HUES6 (cell line): ENCODE results near the gene HECA.
"Not testable (repeated sequence)": the region's sequence is repeated elsewhere in the genome, so short reads cannot be mapped to it uniquely, and the experiment has no call there.

Experiments
- H3K27ac ChIP-seq: 2 replicates; pipeline ENCODE4 v1.7.0; 2013; ENCODE audit warnings: low read depth, mild to moderate bottlenecking, low read length, inconsistent platforms
- H3K27me3 ChIP-seq: 2 replicates; pipeline ENCODE4 v1.6.1; 2013; ENCODE audit warnings: low read length; ENCODE audit not compliant: control insufficient read depth, insufficient read depth
- H3K36me3 ChIP-seq: 2 replicates; pipeline ENCODE4 v1.6.1; 2013; ENCODE audit warnings: low read length; ENCODE audit not compliant: control insufficient read depth, insufficient read depth
- H3K4me1 ChIP-seq: 2 replicates; pipeline ENCODE4 v1.6.1; 2013; ENCODE audit warnings: low read length; ENCODE audit not compliant: control insufficient read depth, insufficient read depth
- H3K4me3 ChIP-seq: 2 replicates; pipeline ENCODE4 v1.5.1; 2013; ENCODE audit warnings: low read depth, low read length
- H3K9ac ChIP-seq: one replicate; pipeline ENCODE4 v1.6.1; 2013; ENCODE audit warnings: mild to moderate bottlenecking, low read length
- H3K9me3 ChIP-seq: 2 replicates; pipeline ENCODE4 v1.6.1; 2013; ENCODE audit warnings: low read depth, low read length; ENCODE audit not compliant: control insufficient read depth, insufficient read depth

The HECA gene

GRCh38 chr6:139205843-139206242, 71.0 kb downstream of the HECA start:
- Histone ChIP-seq H3K27me3 (no peaks in the 10 kb centered on the region), H3K36me3 (no peaks in the 10 kb centered on the region), H3K4me1 (no peaks in the 10 kb centered on the region), H3K27ac (no peak overlapping the region), H3K4me3 (no peak overlapping the region), H3K9me3 (peaks cover 33% of the 10 kb centered on the region), H3K9ac (no peak overlapping the region)

GRCh38 chr6:139210766-139211165, 75.9 kb downstream of the HECA start:
- not testable (repeated sequence) for H3K4me3 ChIP-seq, H3K27ac ChIP-seq, H3K4me1 ChIP-seq, H3K27me3 ChIP-seq, H3K36me3 ChIP-seq, H3K9ac ChIP-seq
- peaks cover 30% of the 10 kb centered on the region for H3K9me3 ChIP-seq

GRCh38 chr6:139212460-139212859, 77.6 kb downstream of the HECA start:
- peaks cover 22% of the 10 kb centered on the region for H3K9me3 ChIP-seq
- H3K36me3 ChIP-seq, H3K27ac ChIP-seq, H3K4me3 ChIP-seq, H3K27me3 ChIP-seq, H3K9ac ChIP-seq, H3K4me1 ChIP-seq: not testable (repeated sequence)

GRCh38 chr6:139219271-139219729, 84.4 kb downstream of the HECA start:
- Histone ChIP-seq H3K4me1 (0 out of 2 replicates have a peak, but pooled peaks cover 4% of the 10 kb centered on the region), H3K27me3 (no peaks in the 10 kb centered on the region), H3K9ac (no peak overlapping the region), H3K27ac (no peak overlapping the region; the same call in 1 of the 2 replicates), H3K4me3 (no peak overlapping the region), H3K9me3 (no peaks in the 10 kb centered on the region), H3K36me3 (no peaks in the 10 kb centered on the region)

- Histone ChIP-seq H3K27ac (no peak overlapping the region; the same call in 1 of the 2 replicates), H3K4me1 (0 out of 2 replicates have a peak, but pooled peaks cover 4% of the 10 kb centered on the region), H3K9me3 (no peaks in the 10 kb centered on the region), H3K36me3 (no peaks in the 10 kb centered on the region), H3K9ac (no peak overlapping the region), H3K27me3 (no peaks in the 10 kb centered on the region), H3K4me3 (no peak overlapping the region)
These were observed 84.9 kb downstream of the HECA start for GRCh38 chr6:139219746-139220145.

- not testable (repeated sequence) for H3K36me3 ChIP-seq, H3K27ac ChIP-seq, H3K4me3 ChIP-seq, H3K27me3 ChIP-seq, H3K9ac ChIP-seq, H3K9me3 ChIP-seq, H3K4me1 ChIP-seq
These were observed 93.5 kb downstream of the HECA start for GRCh38 chr6:139228387-139228786.
